OCI-LY1 (cell line): Measurements from ENCODE around the gene OR51B5.

Experiments used
- EZH2 ChIP-seq: fragments of 200-600 bp; sonication (generic), shearing (Covaris generic); IDR thresholded peaks from 2 replicates; pipeline ENCODE4 v1.8.0; 2017; ENCODE audit warnings: borderline replicate concordance, mixed run types, mild to moderate bottlenecking, antibody characterized with exemption, low read length, moderate library complexity, mixed read lengths
- TF ChIP-seq, protein P1 (sequence below): fragments of 200-600 bp; sonication (generic), shearing (Covaris generic); IDR thresholded peaks from 2 replicates; pipeline ENCODE4 v1.5.1; 2017; ENCODE audit warnings: mild to moderate bottlenecking, antibody characterized with exemption, low read length, moderate library complexity, mixed read lengths

DNA sequence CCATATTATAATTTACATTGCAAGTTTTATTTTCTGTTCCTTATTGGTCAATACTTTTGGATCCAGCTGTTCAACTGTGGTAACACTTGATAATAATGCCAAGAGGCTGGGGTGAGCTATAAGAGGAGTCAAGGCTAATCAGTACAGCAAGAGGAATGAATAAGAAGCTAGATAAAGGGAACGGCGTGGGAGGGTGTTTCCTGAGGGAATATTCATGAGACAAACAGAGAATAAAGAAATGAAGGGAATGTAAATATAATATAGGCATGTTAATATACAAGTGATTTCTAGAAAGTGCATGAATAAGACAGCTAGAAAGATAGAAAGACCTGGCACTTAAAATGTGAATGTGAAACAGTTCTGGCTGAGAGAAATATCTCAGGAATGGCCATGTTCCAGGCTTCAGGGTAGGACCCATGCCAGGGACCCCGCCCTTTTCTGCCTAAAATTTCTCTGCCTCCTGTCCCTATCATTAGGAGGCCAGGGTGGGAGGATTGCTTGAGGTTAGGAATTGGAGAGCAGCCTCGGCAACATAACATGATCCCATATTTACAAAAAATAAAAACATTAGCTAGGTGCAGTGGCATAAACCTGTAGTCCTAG is 45.5 kb downstream of the OR51B5 start:
- TF ChIP-seq, protein P1, sequence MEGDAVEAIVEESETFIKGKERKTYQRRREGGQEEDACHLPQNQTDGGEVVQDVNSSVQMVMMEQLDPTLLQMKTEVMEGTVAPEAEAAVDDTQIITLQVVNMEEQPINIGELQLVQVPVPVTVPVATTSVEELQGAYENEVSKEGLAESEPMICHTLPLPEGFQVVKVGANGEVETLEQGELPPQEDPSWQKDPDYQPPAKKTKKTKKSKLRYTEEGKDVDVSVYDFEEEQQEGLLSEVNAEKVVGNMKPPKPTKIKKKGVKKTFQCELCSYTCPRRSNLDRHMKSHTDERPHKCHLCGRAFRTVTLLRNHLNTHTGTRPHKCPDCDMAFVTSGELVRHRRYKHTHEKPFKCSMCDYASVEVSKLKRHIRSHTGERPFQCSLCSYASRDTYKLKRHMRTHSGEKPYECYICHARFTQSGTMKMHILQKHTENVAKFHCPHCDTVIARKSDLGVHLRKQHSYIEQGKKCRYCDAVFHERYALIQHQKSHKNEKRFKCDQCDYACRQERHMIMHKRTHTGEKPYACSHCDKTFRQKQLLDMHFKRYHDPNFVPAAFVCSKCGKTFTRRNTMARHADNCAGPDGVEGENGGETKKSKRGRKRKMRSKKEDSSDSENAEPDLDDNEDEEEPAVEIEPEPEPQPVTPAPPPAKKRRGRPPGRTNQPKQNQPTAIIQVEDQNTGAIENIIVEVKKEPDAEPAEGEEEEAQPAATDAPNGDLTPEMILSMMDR, result no peak
- TF ChIP-seq EZH2, result no peak
